ENCODE results near the gene ZSCAN31.

The ZSCAN31 gene

GRCh38 chr6:28353356-28353755, 17.4 kb upstream of the ZSCAN31 start:
- DNase-seq (ENCODE audit: low read depth in 2 of 2): no peak

DNA sequence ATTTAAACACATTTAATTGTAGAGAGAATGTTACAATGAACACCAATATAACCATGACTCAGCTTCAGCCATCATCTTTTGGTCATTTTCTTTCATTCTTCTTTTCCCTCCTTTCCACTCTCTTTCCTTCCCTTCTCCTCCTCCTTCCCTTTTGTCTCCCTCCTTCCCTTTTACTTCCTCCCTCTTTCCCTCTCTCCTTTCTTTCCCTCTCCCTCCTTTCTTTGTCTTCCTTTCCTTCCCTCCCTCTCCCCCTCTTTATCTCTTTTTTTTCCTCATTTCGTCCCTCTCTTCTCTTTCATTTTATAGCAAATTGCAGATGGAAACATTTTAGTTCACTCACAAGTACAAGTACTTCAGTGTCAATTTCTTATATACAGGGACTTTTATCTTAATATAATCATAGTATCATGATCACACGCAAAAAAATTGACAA, 15.6 kb upstream of the ZSCAN31 start:
- no peak for DNase-seq (ENCODE audit: low read depth in 2 of 2)

- no peak for DNase-seq (ENCODE audit: low read depth in 2 of 2)
Measured at GRCh38 chr6:28351087-28351486, 15.1 kb upstream of the ZSCAN31 start.

DNA sequence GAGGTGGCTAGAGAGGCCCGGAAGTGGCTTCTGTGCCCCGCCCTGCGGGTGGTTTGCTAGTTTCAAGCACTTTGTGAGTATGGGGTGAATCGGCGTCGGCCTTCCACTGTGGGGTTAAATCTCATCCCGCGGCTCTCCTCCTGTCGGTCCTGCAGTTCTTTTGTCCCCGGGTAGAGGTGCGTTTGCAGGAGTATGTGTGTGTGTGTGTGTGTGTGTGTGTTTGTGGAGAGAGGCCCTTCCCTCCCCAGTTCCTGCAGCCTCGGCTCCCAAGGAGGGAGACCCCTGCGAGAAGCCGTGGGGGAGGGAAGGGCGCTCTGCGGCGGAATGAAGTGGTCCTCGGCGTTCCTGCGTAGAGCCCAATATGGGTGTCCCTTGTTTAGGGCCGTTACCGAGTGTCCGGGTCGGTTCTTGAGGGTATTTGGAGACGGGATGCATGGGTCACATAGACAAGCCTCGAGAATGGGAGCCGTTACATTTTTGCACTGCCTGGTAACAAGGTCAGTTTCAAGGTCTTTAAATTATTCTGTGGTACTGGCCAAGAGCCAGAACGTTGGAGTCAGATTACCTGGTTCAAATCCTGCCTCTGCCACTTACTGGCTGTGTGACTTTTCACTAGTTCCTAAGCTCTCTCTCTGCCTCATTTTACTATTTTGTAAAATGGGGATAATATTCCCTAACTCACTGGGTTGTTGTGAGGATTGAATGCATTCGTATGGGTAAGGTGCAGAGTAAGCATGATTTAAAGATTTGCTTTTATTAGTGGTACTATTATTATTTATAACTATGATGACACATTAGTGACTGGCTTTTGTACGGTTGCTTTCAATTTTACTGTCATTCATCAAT, 14.2 kb upstream of the ZSCAN31 start, which contains the start of gene ZKSCAN3:
ZKSCAN3 (plus strand) TSS at position 56 of the 846 bp plus-strand sequence. CDS start 9,640 bp downstream, outside the sequence.
- peak; percentile 74 to 78 for DNase-seq (ENCODE audit: low read depth in 2 of 2)

DNA sequence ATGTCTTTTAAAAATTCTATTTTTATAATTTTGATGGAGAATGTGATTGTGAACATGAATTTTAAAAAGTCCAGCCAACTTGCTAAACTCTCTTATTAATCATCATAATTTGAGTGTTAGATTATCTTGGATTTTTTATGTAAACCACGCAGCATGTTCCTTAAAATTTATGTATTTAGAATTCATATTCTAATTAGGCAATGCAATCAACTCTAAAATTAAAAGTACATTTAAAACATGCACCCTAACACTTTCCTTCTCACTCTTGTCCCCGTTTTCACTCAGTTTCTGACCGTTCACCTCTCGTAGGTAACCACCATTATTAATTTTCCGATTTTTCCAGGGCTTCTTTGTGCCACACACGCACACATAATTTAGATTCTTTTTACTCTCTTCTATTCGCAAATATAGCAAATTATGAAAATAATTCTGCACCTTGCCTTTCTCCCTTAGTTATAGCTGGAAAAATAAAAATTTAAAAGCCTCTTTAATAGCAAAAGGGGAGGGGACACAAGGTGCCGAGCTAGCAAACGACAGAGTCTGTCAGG, 13.5 kb upstream of the ZSCAN31 start:
- DNase-seq (ENCODE audit: low read depth in 2 of 2): no peak

- DNase-seq (ENCODE audit: low read depth in 2 of 2): no peak
Measured at GRCh38 chr6:28347119-28347518, 11.2 kb upstream of the ZSCAN31 start.

DNA sequence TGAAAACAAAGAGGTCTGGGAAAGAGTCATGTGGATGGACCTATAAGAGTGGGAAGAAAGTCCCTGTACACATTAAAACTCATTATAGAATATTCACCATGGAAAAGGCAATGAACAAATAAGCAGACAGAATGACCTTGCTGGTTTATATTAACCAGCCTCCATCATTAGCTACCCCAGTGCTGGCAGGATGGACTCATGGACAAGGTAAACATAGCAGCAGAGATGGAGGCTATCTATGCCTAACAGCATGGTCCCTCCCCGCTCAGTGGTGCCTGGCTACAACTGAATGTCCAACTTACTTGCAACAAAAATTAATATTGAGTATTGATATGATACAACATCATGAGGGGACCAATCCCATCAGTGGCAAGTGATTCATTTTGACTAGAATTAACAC, 9.3 kb upstream of the ZSCAN31 start:
- no peak for DNase-seq (ENCODE audit: low read depth in 2 of 2)

DNA sequence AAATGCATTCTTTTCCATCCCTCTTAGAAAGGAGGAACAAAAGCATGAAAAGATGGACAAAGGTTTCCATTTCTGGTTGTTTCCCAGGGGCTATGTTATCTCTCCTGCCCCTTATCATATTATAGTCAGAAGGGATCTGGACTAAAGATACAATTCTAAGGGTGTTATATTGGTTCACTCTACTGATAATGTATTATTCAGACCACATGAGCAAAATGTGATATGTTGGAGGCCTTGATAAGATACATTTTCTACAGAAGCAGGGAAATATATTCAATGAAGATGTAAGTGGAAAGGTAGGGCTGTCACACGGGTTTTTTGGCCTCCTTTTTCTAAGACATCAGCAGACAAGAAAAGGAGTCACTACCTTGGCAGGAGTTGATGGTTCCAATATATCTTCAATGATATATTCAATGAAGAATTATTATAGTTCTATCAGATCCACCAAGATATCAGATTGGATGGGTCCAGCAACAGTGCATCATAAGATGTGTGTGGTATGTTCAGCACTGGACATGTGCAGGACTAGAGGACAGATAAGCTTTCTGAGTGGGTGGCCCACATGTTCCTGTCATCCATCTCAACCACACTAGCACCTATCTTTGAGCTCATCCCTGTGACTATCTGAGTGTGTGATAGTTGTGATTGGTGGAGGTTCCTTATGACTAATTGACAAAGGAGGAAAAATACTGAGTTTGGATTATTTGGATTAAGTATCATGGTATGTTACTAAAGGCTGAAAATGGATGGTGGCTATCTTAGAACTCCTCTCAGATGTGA, 8.1 kb upstream of the ZSCAN31 start:
- no peak for DNase-seq (ENCODE audit: low read depth in 2 of 2)

DNA sequence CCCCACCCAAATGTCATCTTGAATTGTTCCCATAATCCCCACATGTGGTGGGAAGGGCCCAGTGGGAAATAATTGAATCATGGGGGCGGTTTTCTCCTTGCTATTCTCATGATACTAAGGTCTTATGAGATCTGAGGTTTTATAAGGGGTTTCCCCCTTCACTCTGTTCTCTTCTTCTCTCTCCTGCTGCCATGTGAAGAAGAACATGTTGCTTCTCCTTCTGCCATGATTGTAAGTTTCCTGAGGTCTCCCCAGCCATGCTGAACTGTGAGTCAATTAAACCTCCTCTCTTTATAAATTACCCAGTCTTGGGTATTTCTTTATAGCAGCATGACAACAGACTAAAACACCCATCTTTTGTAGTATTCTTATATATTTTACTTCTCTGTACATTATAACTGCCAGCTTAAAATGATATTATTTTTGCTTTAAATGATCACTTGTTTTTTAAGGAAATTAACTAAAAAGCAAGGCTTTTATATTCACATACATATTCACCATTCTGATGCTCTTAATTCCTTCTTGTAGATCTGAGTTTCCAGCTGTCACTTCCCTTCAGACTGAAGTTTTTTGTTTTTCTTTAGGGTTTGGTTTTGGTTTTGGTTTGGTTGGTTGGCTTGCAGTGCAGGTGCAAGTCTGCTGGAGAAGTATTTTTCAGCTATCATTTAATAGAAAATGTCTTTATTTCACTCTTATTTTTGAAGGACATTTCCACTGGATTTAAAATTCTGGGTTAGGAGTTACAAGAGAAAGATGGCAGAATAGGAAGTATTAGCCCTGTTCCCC, 4.6 kb upstream of the ZSCAN31 start:
- DNase-seq (ENCODE audit: low read depth in 2 of 2): no peak

DNA sequence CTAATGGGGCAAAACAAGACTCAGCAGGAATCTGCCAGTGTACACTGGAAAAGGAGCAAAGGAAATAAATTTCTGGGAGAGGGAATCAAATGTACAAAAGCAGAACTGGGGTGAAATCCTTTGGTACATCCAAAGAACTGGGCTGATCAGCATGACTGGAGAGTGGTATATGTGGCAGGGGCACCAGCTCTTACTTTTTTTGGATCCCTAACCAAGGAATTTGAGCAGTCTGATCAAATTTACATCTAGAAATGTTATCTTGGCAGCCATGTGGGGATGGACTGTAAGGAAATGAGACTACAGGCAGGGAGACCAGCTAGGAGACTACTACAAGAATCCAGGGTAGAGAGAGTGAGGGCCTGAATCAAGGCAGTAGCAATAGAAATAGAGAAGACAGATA, 1.2 kb upstream of the ZSCAN31 start:
- DNase-seq (ENCODE audit: low read depth in 2 of 2): no peak

- DNase-seq (ENCODE audit: low read depth in 2 of 2): no peak
Measured at GRCh38 chr6:28336284-28337120, 554 bp upstream of the ZSCAN31 start.

- DNase-seq (ENCODE audit: low read depth in 2 of 2): no peak
Measured at GRCh38 chr6:28335040-28335563, 846 bp downstream of the ZSCAN31 start.

DNA sequence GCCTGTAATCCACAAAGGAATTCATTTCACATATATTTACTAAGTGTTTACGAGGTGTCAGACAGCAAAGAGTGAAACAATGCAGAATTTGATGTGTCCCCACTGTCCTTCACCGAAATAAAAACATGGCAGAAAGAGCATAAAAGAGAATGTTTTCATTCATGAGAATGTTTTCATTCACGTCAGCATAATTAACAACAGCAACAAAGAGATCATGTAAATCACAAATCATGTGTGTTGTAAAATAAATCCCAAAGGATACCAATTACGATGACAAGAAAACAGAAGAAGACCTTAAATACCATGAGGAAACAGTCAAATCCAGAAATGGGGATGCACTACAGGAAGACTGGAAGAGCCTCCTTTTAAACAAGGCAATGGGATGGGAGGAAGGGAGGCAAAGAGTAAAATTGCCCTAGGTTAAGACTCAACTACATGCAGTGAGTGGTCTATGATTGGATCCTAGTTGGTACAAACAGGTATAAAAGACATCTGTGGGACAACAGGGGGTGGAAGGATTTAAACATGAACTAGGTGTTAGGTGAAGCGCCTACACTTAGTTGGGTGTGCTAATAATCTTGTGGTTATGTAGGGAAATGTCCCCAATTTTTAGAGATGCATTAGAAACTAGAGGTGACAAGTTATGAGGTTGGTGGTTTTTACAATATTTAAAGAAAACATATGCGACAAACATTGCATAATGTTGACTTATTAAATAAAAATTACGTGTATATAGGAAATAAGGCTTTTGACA, 1.5 kb downstream of the ZSCAN31 start:
- no peak for DNase-seq (ENCODE audit: low read depth in 2 of 2)

- no peak for DNase-seq (ENCODE audit: low read depth in 2 of 2)
Measured at GRCh38 chr6:28333599-28334018, 2.3 kb downstream of the ZSCAN31 start.

GRCh38 chr6:28333047-28333446, 2.9 kb downstream of the ZSCAN31 start:
- DNase-seq (ENCODE audit: low read depth in 2 of 2): no peak

- DNase-seq (ENCODE audit: low read depth in 2 of 2): no peak
Measured at GRCh38 chr6:28330041-28330440, 5.9 kb downstream of the ZSCAN31 start.

GRCh38 chr6:28326371-28326948, 9.5 kb downstream of the ZSCAN31 start:
- DNase-seq (ENCODE audit: low read depth in 2 of 2): no peak

DNA sequence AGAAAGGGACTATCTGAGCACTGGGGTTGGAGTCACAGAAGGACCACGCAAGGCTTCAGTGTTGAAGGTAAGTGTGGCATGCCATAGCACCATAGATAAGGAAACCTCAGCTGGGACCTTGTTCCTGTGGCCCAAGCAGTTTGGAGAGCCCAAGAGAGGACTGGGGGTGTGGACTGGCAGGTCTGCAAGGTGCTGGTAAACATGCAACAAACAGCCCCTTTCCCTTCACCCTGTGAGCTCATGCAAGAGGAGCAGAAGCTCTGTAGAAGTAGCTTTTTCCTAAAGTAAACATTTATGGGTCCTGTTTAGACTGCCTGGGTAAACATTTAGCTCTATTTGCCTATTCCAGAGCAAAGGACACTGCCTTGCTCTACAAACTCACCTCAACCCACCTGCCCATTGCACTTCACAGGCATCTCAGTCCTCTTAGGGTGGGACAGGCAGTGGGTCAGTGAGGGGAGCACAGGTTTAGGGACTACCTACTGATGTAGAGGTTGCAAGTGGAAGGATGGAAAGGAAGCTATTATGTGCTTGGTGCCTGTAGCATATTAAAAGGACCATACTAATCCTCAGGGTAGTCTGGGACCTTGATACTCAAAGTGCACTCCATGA, 12.0 kb downstream of the ZSCAN31 start:
- no peak for DNase-seq (ENCODE audit: low read depth in 2 of 2)

DNA sequence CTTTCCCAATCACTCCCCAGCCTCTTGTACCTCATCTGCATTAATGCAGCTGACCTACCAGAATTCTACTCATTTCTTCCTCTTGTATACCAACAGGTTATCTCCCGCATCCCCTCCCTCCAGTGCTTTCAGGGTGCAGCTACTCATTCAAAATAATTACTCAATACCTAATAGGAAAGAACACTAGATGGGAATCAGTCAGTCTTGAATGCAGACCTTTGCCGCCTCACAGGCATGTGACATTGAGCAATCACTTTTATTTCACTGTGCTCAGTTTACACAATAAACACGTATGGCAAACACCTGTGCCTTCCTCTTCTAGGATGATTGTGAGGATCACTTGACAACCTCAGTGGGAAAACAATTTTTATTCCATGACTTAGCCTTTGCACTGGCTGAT, 13.3 kb downstream of the ZSCAN31 start:
- DNase-seq (ENCODE audit: low read depth in 2 of 2): no peak
